NCI-H748 (cell line): ENCODE results near the gene MAFF.
"Not testable (repeated sequence)": the region's sequence is repeated elsewhere in the genome, so short reads cannot be mapped to it uniquely, and the experiment has no call there.

Experiments used
- DNase-seq: peaks from one replicate; lab custom pipeline; 2025; ENCODE audit not compliant: unreplicated experiment; lab: John Stamatoyannopoulos, UW

The MAFF gene

DNA sequence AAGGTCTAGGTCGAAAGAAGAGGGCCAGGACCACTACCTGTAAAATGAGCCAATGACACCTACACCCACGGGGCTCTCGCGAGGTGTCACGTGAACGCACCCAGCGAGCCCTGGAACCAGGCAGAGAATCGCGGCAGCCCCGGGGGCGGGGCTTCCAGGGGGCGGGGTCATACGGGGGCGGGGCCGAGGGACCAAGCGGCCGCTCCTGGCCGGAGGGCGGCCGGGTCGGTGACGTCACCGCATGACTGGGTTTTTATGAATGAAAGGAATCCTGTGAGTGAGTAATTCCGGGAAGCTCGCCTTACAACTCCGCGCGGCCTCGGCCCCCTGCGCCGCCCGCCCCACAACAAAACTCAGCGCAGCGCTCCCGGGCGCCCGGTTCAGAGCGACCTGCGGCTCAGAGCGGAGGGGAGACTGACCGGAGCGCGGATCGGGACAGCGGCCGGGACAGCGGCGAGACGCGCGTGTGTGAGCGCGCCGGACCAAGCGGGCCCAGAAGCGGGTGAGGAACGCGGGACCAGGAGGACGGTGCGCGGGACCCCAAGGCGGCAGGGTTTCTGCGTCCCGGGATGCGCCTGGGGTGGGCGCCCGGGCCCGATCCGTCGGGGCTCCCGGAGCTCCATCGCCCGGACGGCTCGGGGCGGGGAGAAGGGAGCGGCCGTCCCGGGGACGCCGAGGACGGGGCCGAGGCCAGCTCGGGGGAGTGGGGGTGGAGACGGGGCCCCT lies at the start of gene MAFF:
MAFF (plus strand) TSS at position 284 of the 726 bp plus-strand sequence. CDS start 11,860 bp downstream, outside the sequence.
- DNase-seq, result peak; percentile 90

DNA sequence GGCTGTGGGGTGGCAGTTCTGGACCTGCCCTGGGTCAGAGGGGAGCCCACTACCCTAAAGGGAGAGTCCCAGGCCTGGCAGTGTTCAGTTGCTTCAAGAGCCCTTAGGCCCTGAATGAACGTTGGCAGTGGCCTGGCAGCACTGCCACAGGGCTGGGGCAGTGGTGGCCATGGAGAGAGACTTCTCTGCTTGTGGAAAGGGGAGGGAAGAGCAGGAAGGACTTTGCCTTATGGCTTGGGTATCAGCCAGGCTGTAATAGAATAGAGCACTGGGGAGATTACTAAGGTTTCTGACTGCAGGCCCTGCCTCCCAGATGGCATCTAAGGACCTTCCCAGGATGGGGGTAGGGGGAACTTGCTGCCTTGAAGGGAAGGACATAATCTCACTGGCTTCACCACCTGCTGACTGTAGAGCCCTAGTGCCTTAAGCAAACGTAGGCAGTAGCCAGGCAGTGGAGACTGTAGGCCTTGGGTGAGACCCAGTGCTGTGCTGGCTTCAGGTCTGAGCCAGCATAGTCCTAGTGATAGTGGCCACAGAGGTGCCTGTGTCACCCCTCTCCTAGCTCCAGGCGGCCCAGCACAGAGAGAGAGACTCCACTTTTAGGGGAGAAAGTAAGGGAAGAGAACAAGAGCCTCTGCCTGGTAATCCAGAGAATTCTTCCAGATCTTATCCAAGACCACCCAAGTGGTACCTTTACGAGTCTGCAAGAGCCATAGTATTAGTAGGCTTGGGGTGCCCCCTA lies 47.8 kb upstream of the MAFF start:
- DNase-seq, result no peak

DNA sequence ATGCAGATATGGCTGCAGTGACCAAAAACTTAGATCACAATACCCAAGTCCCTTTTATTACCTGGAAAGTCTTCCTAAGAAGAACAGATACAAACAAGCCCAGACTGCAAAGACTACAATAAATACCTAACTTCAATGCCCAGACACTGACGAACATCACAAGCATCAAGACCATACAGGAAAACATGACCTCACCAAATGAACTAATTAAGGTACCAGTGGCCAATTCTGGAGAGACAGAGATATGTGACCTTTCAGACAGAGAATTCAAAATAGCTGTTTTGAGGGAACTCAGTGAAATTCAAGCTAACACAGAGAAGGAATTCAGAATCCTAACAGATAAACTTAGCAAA lies 47.3 kb upstream of the MAFF start:
- DNase-seq, result not testable (repeated sequence)

DNA sequence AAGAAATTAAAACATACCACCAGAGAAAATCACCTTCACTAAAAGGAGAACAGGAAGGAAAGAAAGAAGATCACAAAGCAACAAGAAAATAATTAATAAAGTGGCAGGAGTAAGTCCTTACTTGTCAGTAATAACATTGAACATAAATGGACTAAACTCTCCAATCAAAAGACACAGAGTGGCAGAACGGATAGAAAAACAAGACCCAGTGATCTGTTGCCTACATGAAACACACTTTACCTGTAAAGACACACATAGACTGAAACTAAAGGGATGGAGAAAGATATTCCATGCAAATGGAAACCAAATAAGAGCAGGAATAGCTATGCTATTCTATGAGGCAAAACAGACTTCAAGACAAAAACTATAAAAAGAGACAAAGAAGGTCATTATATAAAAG lies 46.1 kb upstream of the MAFF start:
- no peak for DNase-seq

DNA sequence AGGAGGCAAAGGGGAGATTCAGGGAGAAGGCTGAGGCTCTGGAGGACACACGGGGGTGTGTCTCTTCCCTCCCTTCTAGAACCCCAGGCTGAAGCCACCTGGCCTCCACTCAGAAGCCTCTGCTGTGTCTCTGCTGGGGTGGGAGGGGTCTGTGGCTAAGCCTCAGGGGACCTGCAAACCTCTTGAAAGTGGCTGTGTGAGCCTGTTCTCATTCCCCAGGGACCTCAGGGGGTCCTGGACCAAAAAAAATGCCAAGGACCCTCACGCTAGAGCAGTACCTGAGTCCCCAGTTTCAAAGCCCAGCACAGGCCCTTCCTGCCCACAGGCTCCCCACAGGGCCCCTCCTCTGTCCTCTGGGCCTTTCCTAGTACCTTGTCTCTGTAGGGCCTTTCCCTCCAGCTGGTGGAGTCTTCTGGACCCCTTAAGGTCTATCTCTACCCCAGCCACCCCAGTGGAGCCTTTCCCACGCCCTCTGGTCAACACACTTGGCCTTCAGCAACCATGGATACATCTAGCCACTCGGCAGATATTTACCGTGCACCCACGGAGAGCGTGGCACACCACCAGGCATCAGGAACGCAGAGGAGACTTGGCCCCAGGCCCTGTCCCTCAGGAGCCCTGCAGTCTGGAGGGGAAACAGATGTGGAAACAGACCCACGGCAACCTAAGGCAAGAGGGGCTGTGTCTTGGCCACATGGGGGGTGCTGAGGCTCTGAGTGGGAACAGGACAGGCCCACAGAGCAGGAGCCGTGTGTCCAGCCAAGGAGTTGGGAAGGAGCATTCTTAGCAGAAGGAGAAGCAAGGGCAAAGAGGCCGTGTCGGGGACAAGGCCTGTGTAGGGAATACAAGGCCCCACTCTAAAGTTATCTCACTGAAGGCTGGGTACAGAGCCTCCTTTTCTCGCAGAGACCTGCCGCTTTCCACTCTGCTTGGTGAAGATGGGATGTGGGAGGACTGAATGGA lies 38.6 kb upstream of the MAFF start:
- no peak for DNase-seq

DNA sequence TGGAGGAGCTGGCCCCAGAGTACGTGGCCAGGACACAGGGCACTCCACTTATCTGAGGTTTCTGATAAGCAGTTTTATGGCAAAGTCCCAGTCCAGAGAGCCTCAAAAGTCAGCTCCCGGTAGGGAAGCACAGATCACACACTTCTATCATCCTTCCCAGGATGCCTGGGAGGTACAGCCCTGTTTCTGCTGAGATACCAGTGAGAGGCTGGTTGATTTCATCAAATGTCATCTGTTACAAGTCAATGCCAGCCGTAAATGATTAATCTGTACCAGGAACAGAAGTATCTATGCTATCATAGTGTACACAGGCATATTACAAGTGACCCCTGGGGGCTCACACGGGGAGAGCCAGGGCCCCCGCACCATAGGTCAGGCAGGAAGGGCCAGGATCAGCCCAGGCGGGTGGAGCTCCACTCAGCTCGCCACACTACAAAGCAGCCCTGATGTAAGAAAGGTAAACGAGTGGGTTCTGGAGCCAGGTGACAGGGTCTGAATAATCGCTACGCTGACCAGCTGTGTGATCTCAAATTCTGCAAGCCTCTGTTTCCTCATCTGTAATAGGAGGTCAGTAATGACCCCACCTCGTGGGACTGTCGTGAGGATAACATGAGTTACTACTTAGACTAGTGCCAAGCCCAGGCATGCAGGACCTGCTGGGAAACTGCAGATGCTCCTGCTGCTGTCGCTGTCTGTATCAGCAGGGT lies 37.8 kb upstream of the MAFF start:
- DNase-seq, result no peak

DNA sequence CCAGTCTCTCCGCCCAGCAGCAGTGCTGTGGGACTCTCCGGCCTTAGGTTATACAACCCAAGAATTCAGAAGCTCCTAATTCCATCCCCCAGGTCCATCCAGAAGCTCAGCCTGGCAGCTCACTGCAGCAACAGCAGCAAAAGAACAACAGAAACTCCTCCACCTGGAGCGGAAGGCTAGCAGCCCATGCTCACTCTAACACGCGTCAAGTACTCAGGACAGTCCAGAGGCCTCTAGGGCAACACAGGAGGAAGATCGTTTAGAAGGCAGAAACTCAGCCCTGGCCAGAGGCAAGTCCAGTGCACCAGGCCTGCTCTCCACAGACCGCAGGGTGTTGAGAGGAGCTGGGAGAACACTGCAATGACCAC lies 37.3 kb upstream of the MAFF start:
- no peak for DNase-seq

DNA sequence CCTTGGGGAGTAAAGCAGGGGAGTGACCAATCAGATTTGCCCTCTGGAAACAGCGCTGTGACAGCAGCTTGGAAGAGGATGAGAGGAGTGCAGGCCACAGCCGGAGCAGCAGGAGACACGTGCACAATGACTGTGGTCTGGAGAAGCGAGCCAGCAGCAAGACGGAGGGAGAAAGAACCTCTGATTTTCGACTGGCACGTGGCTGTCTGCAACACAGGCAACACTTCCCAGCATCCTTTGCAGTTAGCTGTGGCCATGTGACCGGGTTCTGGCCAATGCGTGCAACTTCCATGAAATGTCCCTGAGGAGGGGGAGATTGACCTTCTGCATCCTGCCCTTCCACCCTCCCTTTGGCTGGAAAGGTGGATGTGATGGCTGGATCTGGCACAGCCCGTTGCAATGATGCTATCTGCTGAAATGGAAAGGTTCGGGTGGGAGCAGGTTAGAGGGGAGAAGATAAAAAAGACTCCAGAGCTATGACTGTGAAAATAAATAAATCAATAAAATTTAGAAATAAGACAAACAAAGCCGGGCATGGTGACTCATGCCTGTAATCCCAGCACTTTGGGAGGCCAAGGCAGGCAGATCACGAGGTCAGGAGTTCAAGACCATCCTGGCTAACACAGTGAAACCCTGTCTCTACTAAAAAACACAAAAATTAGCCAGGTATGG lies 35.7 kb upstream of the MAFF start:
- DNase-seq, result no peak

DNA sequence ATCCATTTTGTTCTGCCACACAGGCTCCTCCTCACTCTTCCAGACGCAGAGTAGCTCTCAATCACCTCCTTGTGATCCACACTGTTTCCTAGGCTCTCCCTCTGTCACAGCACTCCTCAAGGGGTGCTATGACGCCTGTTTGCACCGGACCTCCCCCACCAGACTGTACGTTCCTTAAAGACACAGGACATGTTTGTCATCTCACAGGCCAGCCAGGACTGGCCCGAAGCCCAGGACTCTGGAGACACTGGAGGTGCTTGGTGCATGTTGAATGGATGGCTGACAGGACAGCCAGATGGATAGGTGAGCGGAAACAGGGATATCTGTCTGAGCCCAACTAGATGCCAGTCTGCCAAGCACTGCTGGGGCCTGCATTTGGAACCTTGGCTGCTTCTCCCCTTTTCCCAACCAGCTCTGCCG lies 33.8 kb upstream of the MAFF start:
- no peak for DNase-seq

DNA sequence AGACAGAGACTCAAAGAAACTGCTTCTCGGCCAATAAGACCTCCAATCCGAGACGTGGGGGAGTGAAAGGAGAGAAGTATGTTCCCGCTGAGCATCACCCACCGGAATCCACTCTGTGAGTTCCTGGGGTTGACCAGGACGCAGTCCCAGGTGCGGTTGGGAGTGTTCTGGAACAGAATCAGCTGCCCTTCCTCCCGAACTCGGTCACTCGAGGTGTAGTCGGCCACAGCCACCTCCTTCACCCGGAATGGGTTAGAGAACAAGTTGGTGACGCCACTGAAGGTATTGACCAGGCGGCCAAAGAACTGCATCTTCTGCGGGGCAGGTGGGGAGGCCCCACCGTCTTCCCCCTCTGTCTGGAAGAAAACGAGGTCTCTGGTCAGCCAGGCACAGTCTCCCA lies 32.7 kb upstream of the MAFF start:
- DNase-seq, result no peak

DNA sequence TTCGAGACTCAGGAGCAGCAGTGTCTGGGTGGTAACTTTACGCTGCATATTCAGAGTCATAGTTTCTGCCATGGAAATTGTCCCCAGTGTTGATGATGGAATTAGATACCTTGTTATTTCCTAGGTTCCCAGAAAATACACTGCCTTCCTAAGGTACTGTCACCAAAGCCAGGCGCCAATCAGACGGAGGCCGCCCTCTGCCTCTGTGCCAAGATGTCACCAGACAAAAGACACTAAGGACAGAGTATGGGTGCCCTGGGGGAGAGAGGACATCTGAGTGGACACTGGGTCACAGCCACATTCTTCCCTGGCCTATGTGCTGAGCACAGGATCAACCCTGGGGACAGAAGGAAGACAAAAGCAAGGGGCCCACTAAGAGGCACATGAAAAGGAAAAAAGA lies 31.3 kb upstream of the MAFF start:
- no peak for DNase-seq

DNA sequence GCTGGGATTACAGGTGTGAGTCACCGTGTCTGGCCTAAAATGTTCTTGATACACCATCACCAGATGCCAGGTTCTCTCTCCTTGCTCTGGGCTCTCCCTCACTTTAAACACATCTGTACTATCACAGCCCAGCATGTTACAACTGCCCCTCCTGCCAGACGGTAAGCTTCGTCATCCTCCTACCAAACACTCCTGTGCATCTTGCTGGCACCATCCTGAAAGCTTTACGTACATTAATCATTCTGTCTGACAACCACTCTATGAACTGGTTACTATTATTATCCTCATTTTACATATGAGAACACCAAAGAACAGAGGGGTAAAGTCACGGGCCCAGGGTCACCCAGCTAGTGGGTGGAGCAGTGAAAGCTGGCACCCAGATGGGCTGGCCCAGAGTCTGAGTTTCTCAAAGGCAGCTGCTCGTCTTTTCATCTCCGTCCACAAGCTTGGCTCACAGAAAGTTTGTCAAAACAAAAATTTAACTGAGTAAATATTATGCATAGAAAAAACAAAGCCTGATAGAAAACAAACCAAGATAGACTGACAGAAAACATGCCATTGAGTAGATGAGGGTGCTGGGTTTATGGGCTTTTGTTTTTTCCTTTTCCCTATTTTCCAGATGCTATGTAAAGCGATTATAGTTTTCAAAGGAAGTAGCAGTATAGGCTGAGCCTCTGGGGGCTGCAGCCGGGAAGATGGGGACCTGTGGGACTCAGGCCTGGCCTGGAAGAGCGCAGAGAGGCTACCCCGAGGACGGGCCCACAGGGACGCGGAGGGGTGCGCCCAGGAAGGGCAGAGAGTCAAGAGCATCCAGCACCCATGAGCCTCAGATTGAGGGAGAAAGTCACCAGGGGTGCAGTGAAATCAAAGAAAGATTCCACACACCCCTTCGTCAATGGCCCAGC lies 29.6 kb upstream of the MAFF start:
- DNase-seq, result no peak

DNA sequence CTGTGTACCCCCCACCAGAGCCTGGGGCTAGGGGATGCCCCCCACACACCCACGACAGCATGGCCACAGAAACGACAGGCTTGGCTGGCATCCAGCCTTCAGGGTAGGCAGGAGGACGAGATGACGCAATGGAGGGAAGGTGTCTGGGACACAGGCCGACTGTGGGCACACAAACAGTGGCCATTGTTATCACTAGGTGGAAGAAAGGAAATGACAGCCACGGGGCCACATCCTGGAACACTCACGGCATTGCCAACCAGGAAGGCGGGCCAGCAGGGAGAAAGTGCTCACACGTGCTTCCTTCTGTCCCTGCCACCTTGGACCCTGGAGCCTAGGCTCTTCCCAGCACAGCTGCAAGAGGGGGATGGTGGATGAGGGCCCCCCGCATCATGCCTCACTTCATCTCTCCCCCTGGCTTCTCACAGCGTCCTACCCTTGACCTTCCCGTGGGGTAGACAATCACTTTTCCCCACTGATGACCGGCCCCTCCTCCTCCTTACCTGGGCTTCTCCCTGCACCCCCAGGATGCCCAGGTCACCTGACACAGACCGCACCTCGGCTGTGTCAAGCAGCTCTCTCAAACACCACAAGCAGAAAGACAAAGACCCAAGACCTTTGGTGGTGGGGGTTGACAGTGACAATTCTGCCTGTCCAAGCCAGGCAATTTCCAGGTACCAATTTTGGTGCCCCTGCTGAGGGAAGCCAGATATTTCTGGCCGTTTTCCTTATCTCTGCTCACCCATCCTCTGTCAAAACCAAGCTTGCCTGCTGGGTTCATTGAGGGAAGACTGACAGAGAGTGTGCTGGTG lies 28.8 kb upstream of the MAFF start:
- DNase-seq, result no peak

DNA sequence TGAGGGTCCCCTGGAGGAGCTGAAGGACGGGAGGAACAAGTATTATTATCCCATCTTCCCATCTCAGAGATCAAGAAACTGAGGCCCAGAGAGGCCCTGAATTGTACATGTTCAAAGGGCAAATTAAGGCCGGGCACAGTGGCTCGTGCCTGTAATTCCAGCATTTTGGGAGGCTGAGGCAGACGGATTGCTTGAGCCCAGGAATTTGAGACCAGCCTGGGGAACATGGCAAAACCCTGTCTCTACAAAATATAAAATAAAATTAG lies 28.2 kb upstream of the MAFF start:
- no peak for DNase-seq

DNA sequence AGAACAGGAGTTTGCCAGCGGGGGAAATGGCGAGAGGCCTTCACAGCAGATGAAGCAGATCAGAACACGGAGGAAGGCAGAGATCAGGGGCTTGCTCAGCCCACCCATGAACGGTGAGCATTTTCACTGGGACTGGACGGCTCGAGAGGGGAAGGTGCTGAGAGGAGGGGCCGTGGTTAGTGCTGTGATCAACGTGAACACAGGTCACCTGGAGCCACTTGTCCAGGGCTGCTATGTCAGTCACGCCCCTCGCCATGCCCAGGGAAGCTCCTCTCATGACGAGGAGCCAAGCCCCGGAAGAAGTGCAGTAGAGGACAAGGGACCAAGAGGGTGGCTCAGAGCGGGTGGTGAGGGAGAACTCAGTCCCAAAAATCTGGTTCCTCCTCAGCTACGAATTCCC lies 27.2 kb upstream of the MAFF start:
- no peak for DNase-seq

DNA sequence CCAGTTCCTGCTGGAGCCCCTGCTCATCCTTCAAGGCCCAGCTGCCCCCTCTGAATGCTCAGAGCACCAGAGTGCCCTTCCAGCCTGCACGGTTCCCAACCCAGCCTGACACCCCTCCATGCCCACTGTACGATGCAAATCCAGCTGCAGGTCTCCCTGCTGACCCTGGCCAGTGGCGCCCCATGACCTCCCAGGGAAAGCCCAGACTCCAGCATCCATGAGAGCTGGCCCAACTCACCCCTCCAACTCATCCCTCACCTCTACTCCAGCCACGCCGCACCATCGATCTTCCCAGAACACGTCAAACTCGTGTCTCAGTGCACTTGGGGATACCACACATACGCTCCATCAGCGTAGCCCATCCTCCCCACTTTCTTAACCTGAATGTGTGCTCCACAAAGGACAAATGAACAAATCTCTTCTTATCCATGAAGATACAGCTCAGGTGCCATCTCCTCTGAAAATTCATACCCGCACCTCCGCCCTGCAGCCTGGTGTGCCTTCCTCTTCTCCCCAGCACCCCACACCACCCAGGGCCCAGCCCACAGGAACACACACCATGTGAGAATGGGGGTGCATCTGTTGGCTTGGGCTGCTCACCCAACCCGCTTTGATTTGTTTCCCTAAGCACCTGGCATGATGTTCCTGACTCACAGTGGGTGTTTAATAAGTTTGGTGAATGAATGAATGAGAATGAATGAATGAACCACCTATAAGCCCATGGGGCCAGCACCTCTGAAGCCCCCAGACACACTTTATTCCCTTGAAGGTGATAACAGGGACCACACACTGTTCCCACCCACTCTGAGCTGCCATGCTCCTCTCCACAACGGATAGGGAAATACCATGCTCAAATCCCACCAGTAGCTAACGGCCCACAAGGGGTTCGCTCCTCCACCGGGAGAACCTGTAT lies 26.3 kb upstream of the MAFF start:
- no peak for DNase-seq

DNA sequence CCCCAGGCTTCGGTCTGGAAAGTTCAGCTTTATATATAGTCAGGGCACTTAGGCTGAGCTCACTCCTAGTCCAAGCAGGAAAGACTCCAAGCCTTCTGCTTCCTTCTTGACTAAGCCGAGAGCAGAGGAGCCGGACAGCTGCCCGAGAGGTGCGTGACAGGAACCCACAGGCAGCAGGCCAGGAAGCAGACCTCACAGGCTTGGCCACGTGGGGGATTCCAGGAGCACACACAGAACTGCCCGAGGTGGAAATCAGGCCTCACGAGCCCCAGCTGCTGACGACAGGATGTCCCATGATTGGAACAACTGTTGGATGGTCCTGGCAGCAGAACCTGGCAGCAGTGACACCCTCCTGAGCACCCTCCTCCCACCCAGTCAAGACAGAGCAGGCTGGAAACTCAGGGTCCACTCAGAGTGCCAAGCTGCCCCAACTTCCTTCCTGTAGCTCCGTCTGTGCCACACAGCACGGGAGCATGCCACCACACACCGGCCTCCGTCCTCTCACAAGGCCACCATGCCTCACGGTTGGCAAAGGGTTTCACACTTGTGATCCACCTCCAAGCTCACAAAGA lies 25.5 kb upstream of the MAFF start:
- no peak for DNase-seq

DNA sequence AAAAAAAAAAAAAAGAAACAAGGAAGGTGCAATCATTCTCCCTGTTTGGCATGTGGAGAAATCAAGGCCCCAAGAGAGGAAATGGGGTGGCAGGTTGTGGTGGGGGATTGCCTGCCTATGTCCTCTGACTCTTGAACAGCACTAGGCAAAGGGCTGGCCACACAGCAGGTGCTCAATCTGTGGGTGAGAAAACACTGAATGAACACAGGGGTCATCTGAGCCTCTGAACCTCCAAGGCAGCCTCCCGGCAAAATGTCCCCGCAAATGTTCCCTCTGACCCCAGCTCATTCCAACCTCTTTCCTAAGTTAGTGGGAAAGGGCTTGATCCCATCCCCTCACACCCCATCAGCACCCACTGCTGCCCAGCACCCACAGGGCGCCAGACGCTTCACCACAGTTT lies 24.8 kb upstream of the MAFF start:
- DNase-seq, result no peak
